Keratinocyte (primary cell): ENCODE data around the gene GPR158. TPM values are rescaled to one million over a fixed set of nuclear protein-coding genes. Genes with fewer than 3 reads are reported as not detected.

Experiments
- DNase-seq: peaks from one replicate; pipeline ENCODE4 v3.0.0-alpha.2; 2011; ENCODE audit warnings: low read depth, missing footprints, low spot score
- FAIRE-seq: peaks from 2 replicates; lab custom pipeline; 2011; peaks lifted over from hg19 to GRCh38; lab: Jason Lieb, UNC
- H2AFZ ChIP-seq: 2 replicates; pipeline ENCODE4 v1.6.0; 2012; ENCODE audit warnings: low read length, control low read depth, inconsistent platforms; ENCODE audit not compliant: control insufficient read depth
- H3K27ac ChIP-seq: 2 replicates; pipeline ENCODE4 v1.5.1; 2011; ENCODE audit warnings: low read length; ENCODE audit not compliant: control insufficient read depth, insufficient read depth
- H3K27me3 ChIP-seq: 3 replicates; pipeline ENCODE4 v1.6.0; 2011; ENCODE audit warnings: low read length; ENCODE audit not compliant: control insufficient read depth, insufficient read depth; ENCODE audit errors: extremely low read depth
- H3K36me3 ChIP-seq, 2 experiments: 2 replicates in 1 of 2; 3 replicates in 1 of 2; pipeline ENCODE4 v1.5.1; 2011; ENCODE audit warnings: low read length in 2 of 2, mild to moderate bottlenecking in 1 of 2; ENCODE audit not compliant: control insufficient read depth in 2 of 2, insufficient read depth in 2 of 2; ENCODE audit errors: extremely low read depth in 1 of 2
- H3K4me1 ChIP-seq: 3 replicates; pipeline ENCODE4 v1.5.1; 2011; ENCODE audit warnings: low read length; ENCODE audit not compliant: control insufficient read depth, insufficient read depth; ENCODE audit errors: extremely low read depth
- H3K4me2 ChIP-seq: 3 replicates; pipeline ENCODE4 v1.6.0; 2011; ENCODE audit warnings: low read depth, low read length; ENCODE audit not compliant: control insufficient read depth, insufficient read depth; ENCODE audit errors: extremely low read depth
- H3K4me3 ChIP-seq, 3 experiments: fragments of 200-600 bp in 1 of 3; sonication (generic) in 1 of 3; 2 replicates in 2 of 3; 3 replicates in 1 of 3; pipeline ENCODE4 v1.5.1; 2011 to 2016; ENCODE audit warnings: low read length in 3 of 3, mild to moderate bottlenecking in 3 of 3, control low read depth in 2 of 3, inconsistent platforms in 1 of 3, low read depth in 1 of 3, mixed read lengths in 1 of 3, mixed run types in 1 of 3, moderate library complexity in 1 of 3; ENCODE audit not compliant: control insufficient read depth in 2 of 3, insufficient read depth in 2 of 3; ENCODE audit errors: extremely low read depth in 1 of 3
- H3K79me2 ChIP-seq: 2 replicates; pipeline ENCODE4 v1.6.0; 2012; ENCODE audit warnings: low read length; ENCODE audit not compliant: control insufficient read depth, insufficient read depth
- H3K9ac ChIP-seq: 3 replicates; pipeline ENCODE4 v1.6.0; 2011; ENCODE audit warnings: low read length; ENCODE audit not compliant: control insufficient read depth, insufficient read depth; ENCODE audit errors: extremely low read depth
- H3K9me1 ChIP-seq: 3 replicates; pipeline ENCODE4 v1.6.0; 2011; ENCODE audit warnings: low read length; ENCODE audit not compliant: control insufficient read depth, insufficient read depth; ENCODE audit errors: extremely low read depth
- H3K9me3 ChIP-seq: 2 replicates; pipeline ENCODE4 v1.5.1; 2012; ENCODE audit warnings: low read depth, low read length; ENCODE audit not compliant: control insufficient read depth
- H4K20me1 ChIP-seq: 3 replicates; pipeline ENCODE4 v1.6.0; 2011; ENCODE audit warnings: low read length; ENCODE audit not compliant: control insufficient read depth, insufficient read depth; ENCODE audit errors: extremely low read depth
- EZH2 ChIP-seq: IDR thresholded peaks from one replicate; pipeline ENCODE4 v1.6.1; 2012; ENCODE audit warnings: inconsistent platforms, mild to moderate bottlenecking, low read length, moderate library complexity
- dilution Hi-C: fragments of 300-500 bp; cut with MboI; formaldehyde crosslinking; loops from one replicate; pipeline ENCODE4 v1.7.0; 2020; ENCODE audit warnings: low sequenced_read_pairs; ENCODE audit not compliant: extremely low pct_ligation_motif_present
- polyA plus RNA-seq, 5 experiments: library from polyadenylated mRNA; depleted of rRNA in 3 of 5; stranded (reverse) in 3 of 5; stranded (forward) in 1 of 5; unstranded in 1 of 5; fragments of >200 nt; gene quantifications; 1 replicate in 1 of 5; 2 replicates in 3 of 5; 3 replicates in 1 of 5; pipeline versions ENCODE4 v1.2.1 to v1.2.3, GENCODE V29; 2011 to 2012; ENCODE audit warnings: missing spikeins in 2 of 5, low read depth in 1 of 5, low replicate concordance in 1 of 5
- TF ChIP-seq, protein P1 (sequence below), 3 experiments: IDR thresholded peaks in 1 of 3; conservative IDR thresholded peaks in 1 of 3; optimal IDR thresholded peaks in 1 of 3; 2 replicates in 2 of 3; 3 replicates in 1 of 3; pipeline versions ENCODE3 to v1.5.1; 2011; ENCODE audit warnings: low read length in 3 of 3, mild to moderate bottlenecking in 3 of 3, moderate library complexity in 2 of 3, control low read depth in 1 of 3, inconsistent platforms in 1 of 3; ENCODE audit not compliant: insufficient read depth in 2 of 3; ENCODE audit errors: extremely low read depth in 1 of 3

GPR158 gene
- polyA plus RNA-seq, 1 donor (not counting 4 experiments of a cell fraction or from before 2014, with no cell fraction given): not detected

DNA sequence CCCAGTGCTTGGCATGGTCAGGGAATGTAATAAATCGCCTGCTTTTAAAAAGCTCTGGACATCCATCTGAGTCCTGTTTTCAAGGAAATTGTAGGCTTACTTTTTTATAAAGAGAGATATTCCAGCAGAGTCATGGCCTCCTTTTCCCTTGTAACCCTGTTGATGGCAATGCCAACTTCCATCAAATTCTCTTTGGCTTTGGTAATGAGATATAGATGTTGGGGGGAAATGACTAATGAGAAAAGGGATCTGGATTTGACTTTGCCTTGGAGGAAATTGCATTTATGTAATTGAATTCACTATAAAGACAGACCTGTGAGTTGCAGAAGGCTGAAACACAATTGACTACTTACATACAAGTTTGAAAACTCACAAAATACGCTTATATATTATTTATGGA lies 347.5 kb downstream of the GPR158 start:
- Histone ChIP-seq H3K27ac (no peak overlapping the region), H3K4me3 (no peak overlapping the region), H3K27me3 (no peaks in the 10 kb centered on the region), H3K9me1 (no peaks in the 10 kb centered on the region), H3K4me2 (no peak overlapping the region), H3K9ac (no peak overlapping the region), H3K4me1 (no peaks in the 10 kb centered on the region), H3K9me3 (no peaks in the 10 kb centered on the region), H3K36me3 (no peaks in the 10 kb centered on the region), H2AFZ (no peak overlapping the region), H4K20me1 (no peaks in the 10 kb centered on the region), H3K79me2 (no peaks in the 10 kb centered on the region)
- DNase-seq (no peak), FAIRE-seq (no peak)
- dilution Hi-C loops: no loop called here
- TF ChIP-seq, protein P1, sequence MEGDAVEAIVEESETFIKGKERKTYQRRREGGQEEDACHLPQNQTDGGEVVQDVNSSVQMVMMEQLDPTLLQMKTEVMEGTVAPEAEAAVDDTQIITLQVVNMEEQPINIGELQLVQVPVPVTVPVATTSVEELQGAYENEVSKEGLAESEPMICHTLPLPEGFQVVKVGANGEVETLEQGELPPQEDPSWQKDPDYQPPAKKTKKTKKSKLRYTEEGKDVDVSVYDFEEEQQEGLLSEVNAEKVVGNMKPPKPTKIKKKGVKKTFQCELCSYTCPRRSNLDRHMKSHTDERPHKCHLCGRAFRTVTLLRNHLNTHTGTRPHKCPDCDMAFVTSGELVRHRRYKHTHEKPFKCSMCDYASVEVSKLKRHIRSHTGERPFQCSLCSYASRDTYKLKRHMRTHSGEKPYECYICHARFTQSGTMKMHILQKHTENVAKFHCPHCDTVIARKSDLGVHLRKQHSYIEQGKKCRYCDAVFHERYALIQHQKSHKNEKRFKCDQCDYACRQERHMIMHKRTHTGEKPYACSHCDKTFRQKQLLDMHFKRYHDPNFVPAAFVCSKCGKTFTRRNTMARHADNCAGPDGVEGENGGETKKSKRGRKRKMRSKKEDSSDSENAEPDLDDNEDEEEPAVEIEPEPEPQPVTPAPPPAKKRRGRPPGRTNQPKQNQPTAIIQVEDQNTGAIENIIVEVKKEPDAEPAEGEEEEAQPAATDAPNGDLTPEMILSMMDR (optimal IDR thresholded peaks at IDR 0.05 in 1 of 3, IDR thresholded peaks at IDR 0.05 in 1 of 3, conservative IDR thresholded peaks at IDR 0.05 in 1 of 3; ENCODE audit: extremely low read depth in 1 of 3, insufficient read depth in 2 of 3, low read length in 3 of 3): no peak
- TF ChIP-seq EZH2: no peak

DNA sequence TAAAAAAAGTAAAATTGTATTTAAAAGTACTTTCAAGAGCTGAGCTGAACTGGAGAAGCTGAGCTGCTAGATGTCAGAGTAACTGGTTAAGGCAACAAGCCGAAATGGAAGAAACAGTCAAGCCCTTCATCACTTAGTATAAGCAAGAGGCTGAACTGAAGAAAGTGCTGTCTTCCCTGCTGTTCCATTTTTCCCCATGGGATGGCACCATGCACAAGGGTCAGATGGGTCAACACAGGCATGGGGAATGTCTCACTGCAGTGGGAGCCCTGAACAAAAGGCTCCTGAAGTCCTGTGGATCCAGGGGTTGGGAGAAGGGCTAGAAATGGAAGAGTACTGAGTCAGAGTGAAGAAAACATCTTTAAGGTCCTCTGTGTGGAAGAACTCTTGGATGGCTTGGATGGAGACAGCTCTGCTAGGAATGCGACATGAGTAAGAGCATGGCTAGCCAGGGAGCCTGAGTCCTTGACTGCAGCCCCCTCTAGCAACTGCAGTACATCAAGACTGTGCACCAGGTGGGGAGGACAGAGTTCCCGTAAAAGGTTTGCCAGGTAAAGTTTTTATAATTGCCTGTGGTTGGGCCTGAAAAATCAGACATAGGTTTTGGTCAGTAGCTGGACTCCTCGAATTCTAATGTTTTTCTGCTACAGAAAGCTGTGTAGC lies 348.3 kb downstream of the GPR158 start:
- H3K4me1 ChIP-seq: no peaks in the 10 kb centered on the region
- H3K9me3 ChIP-seq: no peaks in the 10 kb centered on the region
- TF ChIP-seq EZH2: no peak
- TF ChIP-seq, protein P1 (optimal IDR thresholded peaks at IDR 0.05 in 1 of 3, IDR thresholded peaks at IDR 0.05 in 1 of 3, conservative IDR thresholded peaks at IDR 0.05 in 1 of 3; ENCODE audit: extremely low read depth in 1 of 3, insufficient read depth in 2 of 3, low read length in 3 of 3): peak in 2 of 3 experiments; percentile 14 to 44
- H3K4me3 ChIP-seq: no peak overlapping the region
- dilution Hi-C loops: no loop called here
- no peak for DNase-seq
- H3K9ac ChIP-seq: no peak overlapping the region
- H3K4me2 ChIP-seq: no peak overlapping the region
- FAIRE-seq: no peak
- no peak overlapping the region for H3K27ac ChIP-seq
- no peaks in the 10 kb centered on the region for H3K79me2 ChIP-seq
- H3K36me3 ChIP-seq: no peaks in the 10 kb centered on the region
- no peak overlapping the region for H2AFZ ChIP-seq
- no peaks in the 10 kb centered on the region for H3K27me3 ChIP-seq
- no peaks in the 10 kb centered on the region for H3K9me1 ChIP-seq
- no peaks in the 10 kb centered on the region for H4K20me1 ChIP-seq
